Natural killer cell (primary cell): Measurements from ENCODE around the gene GSG1L2. TPM values are rescaled to one million over a fixed set of nuclear protein-coding genes. Genes with fewer than 3 reads are reported as not detected.

Source experiments
- ATAC-seq, 3 donors: fragments of 150-1000 bp in 2 of 3; fragments of 200-7000 bp in 1 of 3; cut with Tn5 transposase; 1 replicate in 1 of 3; 2 replicates in 2 of 3; pipeline ENCODE4 v1.10.0; 2021; ENCODE audit warnings: mild to moderate bottlenecking in 2 of 3, moderate library complexity in 2 of 3
- DNase-seq, 2 donors: peaks; one replicate each; pipeline versions ENCODE4 v3.0.0 to v3.0.0-alpha.2; 2013 to 2021; ENCODE audit warnings: mixed read lengths in 1 of 2
- H3K27ac ChIP-seq: one replicate; pipeline ENCODE4 v1.5.1; 2013; ENCODE audit warnings: mild to moderate bottlenecking, low read length
- H3K27me3 ChIP-seq: one replicate; pipeline ENCODE4 v1.6.1; 2013; ENCODE audit warnings: low read length; ENCODE audit not compliant: control insufficient read depth, insufficient read depth
- H3K36me3 ChIP-seq: one replicate; pipeline ENCODE4 v1.6.1; 2013; ENCODE audit warnings: low read length; ENCODE audit not compliant: control insufficient read depth, insufficient read depth
- H3K4me1 ChIP-seq: one replicate; pipeline ENCODE4 v1.6.1; 2013; ENCODE audit warnings: low read length; ENCODE audit not compliant: control insufficient read depth, insufficient read depth
- H3K4me3 ChIP-seq: one replicate; pipeline ENCODE4 v1.5.1; 2013; ENCODE audit warnings: low read length
- H3K9me3 ChIP-seq: one replicate; pipeline ENCODE4 v1.6.1; 2013; ENCODE audit warnings: low read length; ENCODE audit not compliant: control insufficient read depth, insufficient read depth
- H3K27ac Mint-ChIP-seq, 2 donors: one replicate each; pipeline ENCODE4 v1.8.0; 2022; ENCODE audit warnings: mild to moderate bottlenecking in 2 of 2, mixed read lengths in 2 of 2, moderate library complexity in 1 of 2
- H3K27me3 Mint-ChIP-seq, 2 donors: one replicate each; pipeline ENCODE4 v1.8.0; 2022; ENCODE audit warnings: low read depth in 2 of 2, mixed read lengths in 2 of 2
- H3K36me3 Mint-ChIP-seq: one replicate; pipeline ENCODE4 v1.8.0; 2022; ENCODE audit warnings: mixed read lengths
- H3K4me1 Mint-ChIP-seq, 2 donors: one replicate each; pipeline ENCODE4 v1.8.0; 2022; ENCODE audit warnings: mixed read lengths in 2 of 2
- H3K4me3 Mint-ChIP-seq: one replicate; pipeline ENCODE4 v1.8.0; 2022; ENCODE audit warnings: mild to moderate bottlenecking, moderate library complexity, mixed read lengths
- H3K9me3 Mint-ChIP-seq, 2 donors: one replicate each; pipeline ENCODE4 v1.8.0; 2022; ENCODE audit warnings: mixed read lengths in 2 of 2
- CTCF ChIP-seq: fragments of 200-600 bp; IDR thresholded peaks from one replicate; pipeline ENCODE4 v1.8.0; 2022; ENCODE audit warnings: antibody characterized with exemption
- WGBS: methylation state at CpG from one replicate; pipeline ENCODE4 v1.1.7; 2013; ENCODE audit warnings: missing lambda C conversion rate; ENCODE audit not compliant: insufficient coverage; 5-methylcytosine and 5-hydroxymethylcytosine counted together
- intact Hi-C: fragments of 100-400 bp; cut with micrococcal nuclease; formaldehyde crosslinking; loops from one replicate; pipeline ENCODE4 v1.14.2; 2022
- total RNA-seq, 4 donors: library from RNA; stranded (reverse); fragments of 120-200 nt in 1 of 4; gene quantifications; one replicate each; pipeline versions ENCODE4 v1.2.3 to v1.2.4, GENCODE V29; 2013 to 2022

GSG1L2 gene
- total RNA-seq, 3 donors from 2014 or later (not counting 1 experiment from before 2014, with no cell fraction given): not detected

GRCh38 chr17:9809409-9809808 lies 12.5 kb downstream of the GSG1L2 start:
- Histone ChIP-seq H3K27ac (no peak overlapping the region), H3K9me3 (no peaks in the 10 kb centered on the region), H3K36me3 (no peaks in the 10 kb centered on the region), H3K4me3 (no peak overlapping the region), H3K27me3 (no peaks in the 10 kb centered on the region), H3K4me1 (no peaks in the 10 kb centered on the region)
- no peaks in the 10 kb centered on the region for H3K9me3 Mint-ChIP-seq
- no peaks in the 10 kb centered on the region for H3K4me1 Mint-ChIP-seq
- H3K36me3 Mint-ChIP-seq: no peaks in the 10 kb centered on the region
- TF ChIP-seq CTCF: no peak
- H3K27me3 Mint-ChIP-seq: peaks cover 3 to 17% of the 10 kb centered on the region in 2 donors
- DNase-seq (no peak), ATAC-seq (no peak)
- 92% methylated on average over 8 of the region's 8 CpGs for WGBS
- H3K4me3 Mint-ChIP-seq: no peak overlapping the region
- intact Hi-C loops: no loop called here
- no peak overlapping the region for H3K27ac Mint-ChIP-seq

- no peaks in the 10 kb centered on the region for H3K9me3 Mint-ChIP-seq
- WGBS: 78% methylated on average over 6 of the region's 6 CpGs
- no peak overlapping the region for H3K27ac Mint-ChIP-seq
- Histone ChIP-seq H3K9me3 (no peaks in the 10 kb centered on the region), H3K27me3 (no peaks in the 10 kb centered on the region), H3K4me1 (no peaks in the 10 kb centered on the region), H3K36me3 (no peaks in the 10 kb centered on the region), H3K27ac (no peak overlapping the region), H3K4me3 (no peak overlapping the region)
- ATAC-seq (no peak), DNase-seq (no peak)
- H3K36me3 Mint-ChIP-seq: no peaks in the 10 kb centered on the region
- H3K4me3 Mint-ChIP-seq: no peak overlapping the region
- intact Hi-C loops: no loop called here
- no peaks in the 10 kb centered on the region for H3K4me1 Mint-ChIP-seq
- no peak for TF ChIP-seq CTCF
- H3K27me3 Mint-ChIP-seq: peaks cover 14 to 31% of the 10 kb centered on the region in 2 donors
Measured at GRCh38 chr17:9806699-9807098, 15.2 kb downstream of the GSG1L2 start.

GRCh38 chr17:9805769-9806168 lies 16.1 kb downstream of the GSG1L2 start:
- DNase-seq (no peak), ATAC-seq (no peak)
- no peak overlapping the region for H3K4me3 ChIP-seq
- no peak for TF ChIP-seq CTCF
- no peaks in the 10 kb centered on the region for H3K4me1 ChIP-seq
- no peaks in the 10 kb centered on the region for H3K27me3 ChIP-seq
- H3K27me3 Mint-ChIP-seq: peaks cover 14 to 23% of the 10 kb centered on the region in 2 donors
- no peak overlapping the region for H3K27ac Mint-ChIP-seq
- no peak overlapping the region for H3K4me3 Mint-ChIP-seq
- H3K36me3 Mint-ChIP-seq: no peaks in the 10 kb centered on the region
- H3K27ac ChIP-seq: no peak overlapping the region
- H3K36me3 ChIP-seq: no peaks in the 10 kb centered on the region
- no peaks in the 10 kb centered on the region for H3K9me3 ChIP-seq
- no peaks in the 10 kb centered on the region for H3K9me3 Mint-ChIP-seq
- WGBS: 88% methylated on average over 4 of the region's 4 CpGs
- intact Hi-C loops: no loop called here
- no peaks in the 10 kb centered on the region for H3K4me1 Mint-ChIP-seq

- H3K4me1 ChIP-seq: no peaks in the 10 kb centered on the region
- Mint-ChIP-seq H3K27ac (no peak overlapping the region), H3K36me3 (no peaks in the 10 kb centered on the region), H3K27me3 (peaks cover 26 to 31% of the 10 kb centered on the region in 2 donors), H3K4me3 (no peak overlapping the region), H3K9me3 (no peaks in the 10 kb centered on the region), H3K4me1 (no peaks in the 10 kb centered on the region)
- no peak for ATAC-seq
- H3K9me3 ChIP-seq: no peaks in the 10 kb centered on the region
- H3K27me3 ChIP-seq: no peaks in the 10 kb centered on the region
- intact Hi-C loops: no loop called here
- no peak for DNase-seq
- no peak for TF ChIP-seq CTCF
- H3K36me3 ChIP-seq: no peaks in the 10 kb centered on the region
- H3K4me3 ChIP-seq: no peak overlapping the region
- WGBS: 69% methylated on average over 4 of the region's 4 CpGs
- H3K27ac ChIP-seq: no peak overlapping the region
Measured at GRCh38 chr17:9802697-9803096, 19.2 kb downstream of the GSG1L2 start.
